ENCODE measurements around the gene SLC44A5.

The SLC44A5 gene

GRCh38 chr1:75174031-75174760, 436.7 kb downstream of the SLC44A5 start:
- no peak for TF ChIP-seq CTCF (IDR thresholded peaks at IDR 0.05; ENCODE audit: low read depth, low read length, missing control alignments)
- H3K4me3 ChIP-seq (ENCODE audit: low read depth, low read length), result no peak overlapping the region
- no peak for DNase-seq (ENCODE audit: low read depth)
- in situ Hi-C loops (cut with HindIII; ENCODE audit: low sequenced_read_pairs), result no loop called here

- no peak for TF ChIP-seq CTCF (IDR thresholded peaks at IDR 0.05; ENCODE audit: low read depth, low read length, missing control alignments)
- in situ Hi-C loops (cut with HindIII; ENCODE audit: low sequenced_read_pairs), result no loop called here
Measured at GRCh38 chr1:75172556-75172955, 438.4 kb downstream of the SLC44A5 start.

GRCh38 chr1:75171876-75172275, 439.0 kb downstream of the SLC44A5 start:
- TF ChIP-seq CTCF (IDR thresholded peaks at IDR 0.05; ENCODE audit: low read depth, low read length, missing control alignments), result no peak
- DNase-seq (ENCODE audit: low read depth), result no peak
- H3K4me3 ChIP-seq (ENCODE audit: low read depth, low read length), result no peak overlapping the region
- in situ Hi-C loops (cut with HindIII; ENCODE audit: low sequenced_read_pairs), result no loop called here

More at GRCh38 chr1:75172556-75172955, 438.4 kb downstream of the SLC44A5 start:
- no peak overlapping the region for H3K4me3 ChIP-seq (ENCODE audit: low read depth, low read length)
- DNase-seq (ENCODE audit: low read depth), result no peak

- no peak overlapping the region for H3K4me3 ChIP-seq (ENCODE audit: low read depth, low read length)
- DNase-seq (ENCODE audit: low read depth), result no peak
- no peak for TF ChIP-seq CTCF (IDR thresholded peaks at IDR 0.05; ENCODE audit: low read depth, low read length, missing control alignments)
- in situ Hi-C loops (cut with HindIII; ENCODE audit: low sequenced_read_pairs), result no loop called here
Measured at GRCh38 chr1:75170981-75171380, 439.9 kb downstream of the SLC44A5 start.

GRCh38 chr1:75170011-75170410, 440.9 kb downstream of the SLC44A5 start:
- DNase-seq (ENCODE audit: low read depth), result no peak
- TF ChIP-seq CTCF (IDR thresholded peaks at IDR 0.05; ENCODE audit: low read depth, low read length, missing control alignments), result no peak
- no peak overlapping the region for H3K4me3 ChIP-seq (ENCODE audit: low read depth, low read length)
- in situ Hi-C loops (cut with HindIII; ENCODE audit: low sequenced_read_pairs), result no loop called here

GRCh38 chr1:75166821-75167220, 444.1 kb downstream of the SLC44A5 start:
- no peak for DNase-seq (ENCODE audit: low read depth)
- in situ Hi-C loops (cut with HindIII; ENCODE audit: low sequenced_read_pairs), result no loop called here
- no peak overlapping the region for H3K4me3 ChIP-seq (ENCODE audit: low read depth, low read length)
- TF ChIP-seq CTCF (IDR thresholded peaks at IDR 0.05; ENCODE audit: low read depth, low read length, missing control alignments), result no peak
